Karpas-422 (cell line): ENCODE results near the gene ATP2C1. TPM values are rescaled to one million over a fixed set of nuclear protein-coding genes. Genes with fewer than 3 reads are reported as not detected.

Experiments
- DNase-seq: peaks from one replicate; pipeline ENCODE4 v3.0.0-alpha.2; 2015
- H2AFZ ChIP-seq: fragments of 200-600 bp; sonication (generic); 2 replicates; pipeline ENCODE4 v1.6.1; 2014; ENCODE audit warnings: antibody characterized with exemption, low read length, mixed read lengths
- H3K27ac ChIP-seq: fragments of 200-600 bp; sonication (generic); 2 replicates; pipeline ENCODE4 v1.5.1; 2014; ENCODE audit warnings: mild to moderate bottlenecking, low read length, moderate library complexity
- H3K27me3 ChIP-seq: fragments of 200-600 bp; sonication (generic); 2 replicates; pipeline ENCODE4 v1.6.1; 2014; ENCODE audit warnings: low read length, mixed read lengths
- H3K36me3 ChIP-seq: fragments of 200-600 bp; sonication (generic); 2 replicates; pipeline ENCODE4 v1.6.1; 2014; ENCODE audit warnings: low read length, mixed read lengths; ENCODE audit not compliant: insufficient read depth
- H3K4me1 ChIP-seq: fragments of 200-600 bp; sonication (generic); 2 replicates; pipeline ENCODE4 v1.6.1; 2014; ENCODE audit warnings: mild to moderate bottlenecking, low read length, mixed read lengths
- H3K4me2 ChIP-seq: fragments of 200-600 bp; sonication (generic); 2 replicates; pipeline ENCODE4 v1.6.1; 2014; ENCODE audit warnings: low read length, low read depth, mild to moderate bottlenecking; ENCODE audit not compliant: poor library complexity, severe bottlenecking
- H3K4me3 ChIP-seq: fragments of 200-600 bp; sonication (generic); 2 replicates; pipeline ENCODE4 v1.5.1; 2014; ENCODE audit warnings: mild to moderate bottlenecking, antibody characterized with exemption, low read length, mixed read lengths
- H3K79me2 ChIP-seq: fragments of 200-600 bp; sonication (generic); 2 replicates; pipeline ENCODE4 v1.6.1; 2014; ENCODE audit warnings: mild to moderate bottlenecking, low read length, mixed read lengths
- H3K9ac ChIP-seq: fragments of 200-600 bp; sonication (generic); 2 replicates; pipeline ENCODE4 v1.6.0; 2014; ENCODE audit warnings: low read length
- H3K9me2 ChIP-seq: fragments of 200-600 bp; sonication (generic), shearing (Covaris generic); replicated peaks from 2 replicates; pipeline ENCODE4 v1.6.0; 2014; ENCODE audit warnings: mild to moderate bottlenecking, low read length, moderate library complexity; ENCODE audit not compliant: insufficient read depth
- H3K9me3 ChIP-seq: fragments of 300-700, 200-600 bp; sonication (generic); 2 replicates; pipeline ENCODE4 v1.6.1; 2014; ENCODE audit warnings: low read length, mixed read lengths
- H4K20me1 ChIP-seq: fragments of 200-600 bp; sonication (generic); 2 replicates; pipeline ENCODE4 v1.6.1; 2014; ENCODE audit warnings: mild to moderate bottlenecking, antibody characterized with exemption, low read length, low read depth; ENCODE audit not compliant: insufficient read depth
- total RNA-seq: library from RNA; depleted of rRNA; stranded (reverse); fragments of >200 nt; shearing (Covaris generic); gene quantifications from 2 replicates; pipeline ENCODE4 v1.2.3, GENCODE V29; 2014; ENCODE audit warnings: low replicate concordance

Gene ATP2C1
- total RNA-seq, 1 experiment from 2014 or later: 179 TPM

DNA sequence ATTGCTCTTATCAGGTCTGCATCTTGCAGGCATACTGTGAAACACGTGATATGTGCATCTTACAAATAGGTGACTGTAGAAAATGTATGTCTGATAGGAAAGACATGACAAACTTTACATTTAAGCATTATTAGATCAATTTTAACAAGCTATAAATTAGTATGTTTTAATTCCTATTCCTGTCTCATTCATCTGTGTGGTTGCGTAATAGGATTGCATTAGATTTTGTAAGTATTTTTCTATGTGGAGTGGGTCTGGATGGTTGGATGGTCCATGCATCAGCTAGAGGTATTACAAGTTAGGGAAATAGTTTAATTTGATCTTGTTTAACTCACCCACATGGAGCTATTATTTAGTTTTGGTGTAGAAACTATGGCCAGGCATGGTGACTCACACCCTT, 113.9 kb downstream of the ATP2C1 start:
- no peak overlapping the region for H3K27ac ChIP-seq
- no peaks in the 10 kb centered on the region for H3K9me2 ChIP-seq
- DNase-seq: no peak
- no peak overlapping the region for H3K4me3 ChIP-seq
- H3K9ac ChIP-seq: no peak overlapping the region
- H2AFZ ChIP-seq: no peak overlapping the region
- no peak overlapping the region for H3K4me2 ChIP-seq
- H3K9me3 ChIP-seq: no peaks in the 10 kb centered on the region
- H3K27me3 ChIP-seq: no peaks in the 10 kb centered on the region
- H4K20me1 ChIP-seq: no peaks in the 10 kb centered on the region
- H3K4me1 ChIP-seq: no peaks in the 10 kb centered on the region
- H3K36me3 ChIP-seq: peaks cover 64% of the 10 kb centered on the region
- peaks cover 39% of the 10 kb centered on the region for H3K79me2 ChIP-seq

DNA sequence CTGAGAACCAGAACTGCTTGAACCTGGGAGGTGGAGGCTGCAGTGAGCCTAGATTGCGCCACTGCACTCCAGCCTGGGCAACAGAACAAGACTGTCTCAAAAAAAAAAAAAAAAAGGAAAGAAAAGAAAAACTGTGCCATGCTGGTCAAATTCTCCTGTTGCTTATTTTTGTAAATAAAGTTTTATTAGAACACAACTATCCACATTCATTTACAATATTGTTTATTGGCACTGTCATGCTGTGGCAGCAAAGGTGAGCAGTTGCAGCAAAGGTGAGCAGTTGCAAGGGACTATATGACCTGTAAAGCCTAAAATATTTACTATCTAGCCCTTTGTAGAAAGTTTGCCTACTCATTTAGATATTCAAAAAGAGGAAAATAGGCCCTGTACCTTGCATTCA, 114.4 kb downstream of the ATP2C1 start:
- Histone ChIP-seq H3K36me3 (peaks cover 62% of the 10 kb centered on the region), H3K4me3 (no peak overlapping the region)
- DNase-seq: no peak

DNA sequence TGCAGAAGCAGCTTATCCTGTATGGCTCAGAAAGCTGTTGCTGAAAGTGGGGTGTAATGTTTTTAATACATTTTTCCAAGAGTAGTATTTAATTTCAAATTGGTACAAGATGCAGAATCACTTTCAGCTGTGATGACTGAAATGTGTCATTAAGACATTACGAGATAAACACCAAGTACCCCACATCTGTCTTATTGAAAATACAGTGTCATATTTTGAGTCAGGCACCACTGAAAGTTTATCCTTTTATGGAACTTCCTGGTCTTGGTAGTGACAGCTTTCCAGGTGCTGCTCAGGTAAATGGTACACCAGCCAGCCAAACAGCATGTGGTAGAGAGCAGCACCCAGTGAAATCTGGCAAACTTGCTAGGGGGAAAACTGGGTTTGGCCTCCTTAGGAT, 115.8 kb downstream of the ATP2C1 start:
- no peak overlapping the region for H3K4me2 ChIP-seq
- no peaks in the 10 kb centered on the region for H4K20me1 ChIP-seq
- H3K9me2 ChIP-seq: no peaks in the 10 kb centered on the region
- DNase-seq: no peak
- H3K27ac ChIP-seq: no peak overlapping the region
- no peaks in the 10 kb centered on the region for H3K9me3 ChIP-seq
- H3K36me3 ChIP-seq: peaks cover 61% of the 10 kb centered on the region
- no peak overlapping the region for H3K9ac ChIP-seq
- no peaks in the 10 kb centered on the region for H3K4me1 ChIP-seq
- peaks cover 22% of the 10 kb centered on the region; the same call in 1 of the 2 replicates for H3K79me2 ChIP-seq
- H3K27me3 ChIP-seq: no peaks in the 10 kb centered on the region
- no peak overlapping the region for H2AFZ ChIP-seq
- no peak overlapping the region for H3K4me3 ChIP-seq

More for the DNA sequence above, 114.4 kb downstream of the ATP2C1 start:
- Histone ChIP-seq H3K79me2 (peaks cover 35% of the 10 kb centered on the region), H3K4me2 (no peak overlapping the region), H3K4me1 (no peaks in the 10 kb centered on the region), H3K9ac (no peak overlapping the region), H3K27ac (no peak overlapping the region), H2AFZ (no peak overlapping the region), H3K27me3 (no peaks in the 10 kb centered on the region), H4K20me1 (no peaks in the 10 kb centered on the region), H3K9me3 (no peaks in the 10 kb centered on the region), H3K9me2 (no peaks in the 10 kb centered on the region)

DNA sequence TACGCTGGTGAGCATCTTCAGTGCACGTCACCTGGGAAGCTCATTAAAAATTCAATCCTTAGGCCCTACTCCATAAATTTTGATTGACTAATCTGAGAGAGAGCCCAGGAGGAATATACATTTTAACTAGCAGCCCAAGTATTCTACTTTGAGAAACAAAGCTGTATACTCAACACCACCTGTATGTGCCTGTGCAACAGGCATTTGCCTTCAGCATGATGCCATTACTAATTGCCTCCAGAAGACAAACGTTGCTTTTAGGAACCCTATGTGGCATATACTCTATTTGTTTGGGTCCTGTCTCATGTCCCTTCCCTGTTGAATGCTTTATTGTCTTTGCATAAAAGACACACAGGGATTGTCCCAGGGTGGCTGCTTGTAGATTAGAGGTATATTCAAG, 125.1 kb downstream of the ATP2C1 start:
- no peak overlapping the region for H3K4me3 ChIP-seq
- H3K4me2 ChIP-seq: peak overlapping the region; percentile 28
- no peak for DNase-seq
- H3K4me1 ChIP-seq: peaks cover 43% of the 10 kb centered on the region
- no peaks in the 10 kb centered on the region for H4K20me1 ChIP-seq
- no peaks in the 10 kb centered on the region for H3K9me3 ChIP-seq
- no peak overlapping the region for H3K9ac ChIP-seq
- H3K27me3 ChIP-seq: no peaks in the 10 kb centered on the region
- no peak overlapping the region for H2AFZ ChIP-seq
- peak overlapping the region; percentile 54 for H3K27ac ChIP-seq
- peaks cover 57% of the 10 kb centered on the region for H3K79me2 ChIP-seq
- no peaks in the 10 kb centered on the region for H3K9me2 ChIP-seq
- peaks cover 38% of the 10 kb centered on the region for H3K36me3 ChIP-seq

DNA sequence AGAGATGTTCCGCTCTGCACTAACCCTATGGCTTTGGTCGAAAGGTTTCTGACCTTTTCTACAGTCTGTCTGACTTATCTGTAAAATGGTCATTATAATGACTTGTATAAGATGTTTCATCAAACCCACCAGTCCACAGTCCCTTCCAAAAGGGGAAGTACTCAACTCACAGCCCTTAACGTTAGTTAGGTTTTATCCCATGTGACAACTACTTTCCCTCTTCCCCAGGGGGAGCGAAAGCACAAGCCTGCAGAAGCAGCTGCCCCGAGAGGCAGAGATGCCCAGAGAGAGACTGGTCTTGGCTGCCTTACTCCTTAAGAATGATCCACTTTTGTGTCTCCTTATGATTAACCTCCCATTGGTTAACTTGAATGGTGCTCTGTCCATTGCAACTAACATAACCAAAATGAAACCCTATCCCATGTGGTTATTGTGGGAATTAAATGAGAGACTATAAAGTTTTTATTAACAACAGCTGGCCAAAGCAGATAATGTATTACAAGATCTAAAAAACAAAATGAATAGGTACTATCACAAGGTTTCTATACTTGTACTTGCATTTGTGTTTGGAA, 126.3 kb downstream of the ATP2C1 start:
- Histone ChIP-seq H4K20me1 (no peaks in the 10 kb centered on the region), H3K9ac (no peak overlapping the region), H3K4me1 (peaks cover 50% of the 10 kb centered on the region), H3K27me3 (no peaks in the 10 kb centered on the region), H3K4me2 (peak overlapping the region; percentile 28), H3K27ac (peak overlapping the region; percentile 54), H3K79me2 (peaks cover 68% of the 10 kb centered on the region), H3K4me3 (no peak overlapping the region), H3K9me3 (no peaks in the 10 kb centered on the region), H3K9me2 (no peaks in the 10 kb centered on the region), H3K36me3 (peaks cover 31% of the 10 kb centered on the region), H2AFZ (no peak overlapping the region)
- peak; percentile 69 for DNase-seq

DNA sequence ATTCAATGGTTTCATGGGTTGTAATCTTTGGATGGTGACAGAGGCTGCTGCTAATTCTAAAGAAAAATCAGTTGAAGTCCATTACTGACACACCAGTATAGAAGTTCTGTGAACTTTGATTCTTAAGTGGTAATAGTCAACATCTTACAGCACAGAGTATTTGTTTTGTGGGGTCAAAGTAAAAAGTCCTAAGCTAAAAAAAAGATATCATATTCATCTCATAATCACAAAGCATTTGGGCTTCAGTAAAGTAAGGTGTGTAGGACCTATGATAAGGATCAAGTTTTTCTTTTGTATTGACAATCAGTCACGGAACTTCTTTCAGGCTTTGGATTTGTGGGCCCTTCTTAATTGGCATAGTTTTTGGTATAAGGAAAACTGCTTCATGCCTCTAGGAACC, 131.7 kb downstream of the ATP2C1 start:
- H3K79me2 ChIP-seq: peaks cover 49% of the 10 kb centered on the region
- no peaks in the 10 kb centered on the region for H3K9me2 ChIP-seq
- H3K27me3 ChIP-seq: no peaks in the 10 kb centered on the region
- H3K9ac ChIP-seq: peak overlapping the region; percentile 86
- peak overlapping the region; percentile 76 for H3K27ac ChIP-seq
- peak overlapping the region; percentile 92 for H3K4me2 ChIP-seq
- H3K4me3 ChIP-seq: peak overlapping the region; percentile 83
- peaks cover 39% of the 10 kb centered on the region for H3K4me1 ChIP-seq
- H4K20me1 ChIP-seq: no peaks in the 10 kb centered on the region
- no peak overlapping the region for H2AFZ ChIP-seq
- DNase-seq: no peak
- peaks cover 14% of the 10 kb centered on the region for H3K36me3 ChIP-seq
- H3K9me3 ChIP-seq: no peaks in the 10 kb centered on the region

DNA sequence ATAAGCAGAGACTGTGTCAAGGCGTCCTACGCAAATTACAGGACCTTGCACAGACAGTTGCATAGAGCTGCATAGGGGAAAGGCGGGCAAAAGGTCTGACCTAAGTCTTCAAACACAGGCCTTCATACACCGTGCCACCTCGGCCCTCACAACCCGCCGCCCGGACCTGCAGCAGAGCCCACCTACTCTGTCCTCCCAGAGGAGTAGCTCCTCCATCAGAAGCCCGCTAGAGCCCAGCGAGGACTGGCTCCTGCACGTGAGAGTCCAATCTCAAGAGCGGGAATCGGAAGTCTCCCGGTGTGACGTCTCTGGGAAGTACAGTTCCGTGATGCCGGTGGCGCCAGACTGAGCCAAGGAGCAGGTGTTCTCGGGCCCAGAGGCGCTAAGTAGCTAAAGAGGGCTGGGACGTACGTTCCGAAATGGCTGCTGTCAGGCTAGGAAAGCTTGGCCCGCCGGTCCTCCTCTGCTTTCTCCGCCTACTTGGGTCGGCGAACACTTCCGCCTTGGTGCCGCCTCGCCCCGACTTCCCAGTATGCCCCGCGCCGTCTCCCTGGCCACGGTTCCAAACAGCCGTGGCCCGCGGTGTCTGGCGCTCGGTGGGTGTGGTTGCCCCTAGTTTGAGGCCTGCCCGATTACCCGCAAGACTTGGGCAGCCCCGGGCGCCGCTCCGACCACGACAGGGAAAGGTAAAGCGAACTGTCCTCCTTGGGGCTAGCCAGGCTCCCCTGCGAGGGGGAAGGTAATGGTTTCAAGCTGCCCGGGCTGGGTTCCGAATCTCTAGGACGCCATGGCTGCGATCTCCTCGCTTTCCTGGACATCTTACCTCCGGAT, 132.7 kb downstream of the ATP2C1 start, which contains the start of the genes ASTE1 and NEK11:
Gene ASTE1 (minus strand): TSS at position 505 of the 831 bp plus-strand sequence. CDS start 1,519 bp downstream, outside the sequence.
Gene NEK11 (plus strand): TSS at position 557 of the 831 bp plus-strand sequence. CDS start 2,832 bp downstream, outside the sequence.
- Histone ChIP-seq H3K4me1 (peaks cover 31% of the 10 kb centered on the region), H3K9me2 (no peaks in the 10 kb centered on the region), H3K79me2 (peaks cover 41% of the 10 kb centered on the region), H3K4me3 (peak within 1 kb of the TSS; percentile 83), H3K27me3 (no peaks in the 10 kb centered on the region), H4K20me1 (no peaks in the 10 kb centered on the region), H3K4me2 (peak within 1 kb of the TSS; percentile 92), H3K9me3 (no peaks in the 10 kb centered on the region), H2AFZ (peak within 1 kb of the TSS; percentile 86), H3K27ac (peak within 1 kb of the TSS; percentile 76), H3K36me3 (peaks cover 11% of the 10 kb centered on the region), H3K9ac (peak within 1 kb of the TSS; percentile 86)
- peak; percentile 94 for DNase-seq

DNA sequence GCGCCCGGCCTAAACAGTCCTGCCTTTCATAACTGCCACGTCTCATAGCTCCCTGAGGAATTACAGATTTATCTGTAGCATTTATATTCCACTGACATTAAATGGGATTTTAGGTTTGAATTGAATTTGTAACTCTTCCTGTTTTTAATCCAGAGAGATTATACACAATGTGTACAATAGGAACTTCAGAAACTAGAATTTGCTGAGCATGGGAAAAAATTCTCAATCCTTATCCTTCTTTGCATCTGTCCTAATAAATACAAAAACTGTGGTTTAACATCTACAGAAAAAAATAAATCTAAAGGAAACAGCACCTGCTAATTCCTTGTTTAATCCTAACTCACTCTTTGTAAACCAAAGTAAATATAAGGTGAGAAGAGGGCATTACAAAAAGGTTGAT, 135.0 kb downstream of the ATP2C1 start:
- H2AFZ ChIP-seq: no peak overlapping the region
- DNase-seq: no peak
- H3K4me1 ChIP-seq: peaks cover 27% of the 10 kb centered on the region
- peaks cover 7% of the 10 kb centered on the region for H3K36me3 ChIP-seq
- no peaks in the 10 kb centered on the region for H4K20me1 ChIP-seq
- H3K79me2 ChIP-seq: peaks cover 24% of the 10 kb centered on the region
- no peak overlapping the region for H3K4me2 ChIP-seq
- H3K9ac ChIP-seq: no peak overlapping the region
- H3K9me2 ChIP-seq: no peaks in the 10 kb centered on the region
- H3K27ac ChIP-seq: no peak overlapping the region
- H3K4me3 ChIP-seq: no peak overlapping the region
- no peaks in the 10 kb centered on the region for H3K9me3 ChIP-seq
- no peaks in the 10 kb centered on the region for H3K27me3 ChIP-seq
